Stimulated activated CD8-positive, alpha-beta memory T cell treated with anti-CD3 and anti-CD28 coated beads, Interleukin-12 subunit alpha, Interleukin-12 subunit beta, amount 100 ng/mL, for 4 hours (primary cell): Measurements from ENCODE around the gene KRT32.

Experiments used
- DNase-seq: peaks from one replicate; pipeline ENCODE4 v3.0.0-alpha.2; 2020; ENCODE audit warnings: low read depth

The KRT32 gene

DNA sequence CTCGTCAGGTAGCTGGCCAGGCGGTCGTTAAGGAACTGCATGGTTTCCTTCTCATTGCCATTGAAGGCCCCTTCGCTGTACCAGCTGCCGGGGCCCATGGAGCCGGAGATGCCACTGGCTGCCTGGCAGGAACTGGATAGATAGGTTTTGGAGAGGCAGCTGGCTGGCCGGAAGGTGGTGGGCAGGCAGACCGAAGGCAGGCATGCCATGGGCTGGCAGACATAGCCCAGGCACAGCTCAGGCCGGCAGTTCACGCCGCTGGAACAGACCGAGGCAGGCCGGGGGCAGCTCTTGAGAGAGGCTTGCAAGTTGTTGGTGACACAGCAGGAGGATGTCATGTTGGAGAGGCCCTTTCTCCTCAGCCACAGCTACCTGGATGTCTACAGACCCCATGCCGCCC, at the start of gene KRT32:
KRT32 (minus strand) TSS at position 399 of the 400 bp plus-strand sequence; CDS start at position 338, 61 bp downstream.
- DNase-seq: no peak

DNA sequence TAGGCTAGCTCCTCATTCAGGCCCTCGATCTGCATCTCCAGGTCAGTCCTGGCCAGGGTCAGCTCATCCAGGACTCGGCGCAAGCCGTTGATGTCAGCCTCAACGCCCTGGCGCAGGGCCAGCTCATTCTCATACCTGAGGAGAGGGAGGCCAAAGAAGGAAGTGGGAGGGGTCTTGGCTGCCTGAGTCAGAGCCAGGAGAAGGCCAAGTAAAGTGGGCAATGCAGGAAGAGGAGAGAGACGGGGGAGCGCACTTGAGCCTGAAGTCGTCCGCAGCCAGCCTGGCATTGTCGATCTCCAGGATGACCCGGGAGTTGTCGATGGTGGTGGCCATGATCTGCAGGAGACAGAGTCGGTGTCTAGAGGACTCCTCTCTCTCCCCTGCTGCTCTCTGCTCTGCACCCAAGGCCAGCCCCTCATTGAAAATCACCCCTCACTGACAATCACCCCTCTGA, 49.7 kb upstream of the KRT32 start:
- DNase-seq: no peak

DNA sequence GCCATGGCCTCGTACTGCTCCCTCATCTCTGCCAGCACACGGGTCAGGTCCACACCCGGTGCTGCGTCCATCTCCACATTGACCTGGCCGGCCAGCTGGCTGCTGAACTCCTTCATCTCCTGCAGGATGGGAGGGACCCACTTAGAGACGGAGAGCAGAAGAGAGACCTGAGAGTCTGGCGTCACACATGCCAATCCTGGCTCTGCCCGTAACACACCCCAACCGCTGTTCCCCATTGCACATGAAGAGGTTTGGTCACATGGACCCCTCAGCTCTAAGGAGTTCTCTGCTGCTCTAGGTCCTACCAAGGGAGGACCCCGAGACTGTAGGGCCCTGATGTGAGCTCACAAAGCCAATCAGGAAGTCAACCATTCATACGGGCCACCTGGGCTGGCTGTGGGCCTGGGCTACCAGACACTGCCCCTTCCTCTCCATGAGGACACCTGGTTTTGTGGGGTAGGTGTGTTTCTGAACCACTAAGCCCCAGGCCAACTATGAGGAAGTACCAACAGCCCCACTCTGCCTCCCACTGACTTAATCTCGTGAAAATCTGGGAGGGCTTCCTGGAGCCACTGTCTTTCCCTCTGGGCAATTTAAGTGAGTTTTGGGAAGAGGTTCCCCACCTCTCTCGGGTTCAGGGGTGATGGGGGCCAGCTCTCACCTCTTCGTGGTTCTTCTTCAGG, 49.1 kb upstream of the KRT32 start:
- DNase-seq: no peak

DNA sequence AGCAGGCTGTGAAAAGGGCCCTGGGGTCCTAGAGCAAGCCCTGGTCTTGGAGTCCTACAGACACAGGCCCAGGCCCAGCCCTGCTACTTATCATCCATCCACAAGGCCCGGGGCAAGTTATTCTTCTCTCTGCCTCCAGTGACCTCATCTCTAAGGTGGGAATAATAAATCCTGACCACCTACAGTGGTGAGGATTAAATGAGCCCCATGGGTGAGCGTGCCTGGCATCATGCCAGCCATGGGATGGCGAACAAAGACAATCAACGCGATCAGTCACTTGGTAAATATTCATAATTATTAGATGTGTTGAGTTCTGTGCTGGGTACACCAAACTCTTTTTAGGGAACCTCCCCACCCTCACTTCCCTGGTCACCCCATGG, 46.0 kb upstream of the KRT32 start:
- DNase-seq: no peak

DNA sequence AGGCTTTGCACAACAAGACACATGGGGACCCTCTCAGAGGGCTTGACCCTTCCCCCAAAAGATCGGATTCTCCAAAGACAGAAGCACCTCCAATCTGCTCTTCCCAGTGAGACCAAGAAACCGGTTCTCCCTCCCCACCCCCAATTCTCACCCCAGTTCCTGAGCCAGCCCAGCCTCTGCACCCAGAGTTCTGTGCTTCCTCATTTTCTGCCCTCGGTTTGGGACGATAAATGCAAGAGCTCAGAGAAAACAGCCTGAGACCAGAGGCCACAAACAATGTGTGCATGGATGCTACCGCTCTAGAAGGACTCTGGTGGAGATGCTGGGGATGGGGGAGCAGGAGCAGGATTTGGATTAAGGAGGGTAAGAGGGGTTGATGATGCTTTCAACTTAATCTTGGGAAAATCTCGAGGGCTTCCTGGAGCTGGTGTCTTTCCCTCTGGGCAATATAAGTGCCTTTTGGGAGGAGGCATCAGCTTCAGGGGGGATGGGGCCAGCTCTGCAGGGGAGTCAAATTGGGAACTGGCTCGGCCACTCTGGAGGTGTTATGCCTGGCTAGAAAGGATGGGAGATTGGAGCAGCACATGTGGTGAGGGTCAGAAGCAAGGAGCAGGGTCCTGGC, 45.5 kb upstream of the KRT32 start:
- no peak for DNase-seq

DNA sequence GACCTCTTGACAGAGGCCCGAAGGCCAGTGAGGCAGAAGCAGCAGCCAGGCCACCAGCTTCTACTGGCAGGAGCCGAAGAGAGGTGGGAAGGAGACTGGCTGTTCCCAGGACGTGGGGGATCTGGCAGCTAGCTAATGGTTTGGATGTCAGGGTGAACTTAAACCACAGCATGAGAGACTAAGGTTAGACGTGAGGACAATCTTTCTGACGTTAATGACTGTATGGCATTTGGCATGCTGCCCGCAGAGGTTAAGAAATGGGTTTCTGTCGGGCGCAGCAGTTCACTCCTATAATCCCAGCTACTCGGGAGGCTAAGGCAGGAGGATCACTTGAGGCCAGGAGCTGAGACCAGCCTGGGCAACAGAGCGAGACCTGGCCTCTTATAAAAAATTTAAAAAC, 44.5 kb upstream of the KRT32 start:
- DNase-seq: no peak

DNA sequence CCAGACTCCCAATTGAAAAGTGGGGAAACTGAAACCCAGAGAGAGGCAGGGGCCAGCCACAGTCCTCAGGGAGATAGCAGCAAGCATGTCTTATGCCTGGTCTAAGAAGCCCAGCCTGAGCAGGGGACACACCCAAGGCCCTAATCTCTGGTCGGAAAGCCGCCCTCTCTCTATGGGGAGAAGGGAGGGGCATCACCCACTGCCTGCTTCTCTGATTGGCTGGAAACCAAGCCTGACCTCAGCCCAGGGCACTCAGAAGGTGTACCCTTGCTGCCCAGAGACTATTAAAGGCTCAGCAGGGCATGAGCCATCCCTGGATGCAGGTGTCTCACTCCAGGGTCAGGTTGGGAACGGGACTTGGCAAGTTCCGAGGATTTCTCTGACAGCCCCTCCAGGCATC, 43.9 kb upstream of the KRT32 start:
- DNase-seq: no peak

DNA sequence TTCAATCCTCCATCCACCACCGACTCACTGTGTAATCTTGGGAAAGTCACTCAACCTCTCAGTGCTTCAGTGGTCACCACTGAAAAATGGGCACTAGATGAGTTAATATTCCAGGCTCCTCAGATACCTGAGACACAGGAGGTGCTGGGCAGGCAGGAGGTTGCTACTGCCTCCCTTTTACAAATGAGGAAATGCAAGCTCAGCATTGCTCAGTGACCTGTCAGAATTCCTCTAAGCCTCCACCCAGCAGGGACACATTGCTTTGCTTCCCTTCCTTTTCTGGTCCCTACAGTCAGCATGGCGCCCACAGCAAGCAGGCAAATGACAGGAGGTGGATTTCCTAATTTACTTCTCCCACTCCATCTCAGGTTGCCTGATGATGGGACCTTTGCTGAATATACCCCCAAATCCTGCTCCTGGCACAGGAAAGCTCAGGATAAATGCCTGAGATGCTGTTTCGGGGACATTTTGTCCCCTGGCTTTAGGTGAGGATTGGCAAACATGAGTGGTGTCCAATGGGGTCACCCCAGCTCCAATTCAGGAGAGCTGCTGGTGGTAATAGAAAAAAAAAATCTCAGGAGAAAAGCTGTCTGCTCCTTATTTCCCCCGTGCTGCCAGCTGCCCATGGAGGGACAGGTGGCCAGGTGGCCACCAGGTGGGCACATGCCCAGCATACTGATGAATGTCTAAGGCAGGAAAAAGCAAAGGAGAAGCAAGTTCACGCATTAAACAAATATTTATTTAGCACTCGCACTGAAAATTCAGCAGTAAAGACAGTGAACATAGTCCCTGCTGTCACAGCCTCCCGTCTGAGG, 43.3 kb upstream of the KRT32 start:
- no peak for DNase-seq

DNA sequence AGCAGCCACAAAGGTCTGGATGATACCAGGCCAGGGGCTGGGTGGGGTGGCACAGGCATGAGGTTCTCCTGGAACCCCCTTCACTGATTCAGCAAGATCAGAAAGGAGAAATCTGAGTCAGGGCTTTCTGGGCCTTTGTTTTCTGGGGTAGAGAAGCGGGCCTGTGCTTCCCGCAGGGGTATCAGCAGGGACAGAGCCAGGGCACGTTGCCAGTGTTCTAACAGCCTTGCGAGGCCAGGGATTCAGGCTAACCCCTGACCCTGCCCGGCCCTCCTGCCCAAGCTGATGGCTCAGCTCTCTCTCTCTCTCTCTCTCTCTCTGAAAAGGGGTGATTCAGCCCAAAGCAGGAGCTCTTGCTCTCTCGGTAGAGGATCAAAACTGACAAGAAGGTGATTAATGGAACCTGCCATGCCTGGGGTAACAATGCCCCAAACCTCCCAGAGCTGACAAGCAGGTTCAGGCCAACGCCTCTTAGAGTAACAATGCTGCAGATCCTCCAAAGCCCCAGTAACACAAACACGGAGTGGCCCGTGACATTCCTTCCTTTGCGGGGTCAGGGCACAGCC, 40.2 kb upstream of the KRT32 start:
- no peak for DNase-seq

DNA sequence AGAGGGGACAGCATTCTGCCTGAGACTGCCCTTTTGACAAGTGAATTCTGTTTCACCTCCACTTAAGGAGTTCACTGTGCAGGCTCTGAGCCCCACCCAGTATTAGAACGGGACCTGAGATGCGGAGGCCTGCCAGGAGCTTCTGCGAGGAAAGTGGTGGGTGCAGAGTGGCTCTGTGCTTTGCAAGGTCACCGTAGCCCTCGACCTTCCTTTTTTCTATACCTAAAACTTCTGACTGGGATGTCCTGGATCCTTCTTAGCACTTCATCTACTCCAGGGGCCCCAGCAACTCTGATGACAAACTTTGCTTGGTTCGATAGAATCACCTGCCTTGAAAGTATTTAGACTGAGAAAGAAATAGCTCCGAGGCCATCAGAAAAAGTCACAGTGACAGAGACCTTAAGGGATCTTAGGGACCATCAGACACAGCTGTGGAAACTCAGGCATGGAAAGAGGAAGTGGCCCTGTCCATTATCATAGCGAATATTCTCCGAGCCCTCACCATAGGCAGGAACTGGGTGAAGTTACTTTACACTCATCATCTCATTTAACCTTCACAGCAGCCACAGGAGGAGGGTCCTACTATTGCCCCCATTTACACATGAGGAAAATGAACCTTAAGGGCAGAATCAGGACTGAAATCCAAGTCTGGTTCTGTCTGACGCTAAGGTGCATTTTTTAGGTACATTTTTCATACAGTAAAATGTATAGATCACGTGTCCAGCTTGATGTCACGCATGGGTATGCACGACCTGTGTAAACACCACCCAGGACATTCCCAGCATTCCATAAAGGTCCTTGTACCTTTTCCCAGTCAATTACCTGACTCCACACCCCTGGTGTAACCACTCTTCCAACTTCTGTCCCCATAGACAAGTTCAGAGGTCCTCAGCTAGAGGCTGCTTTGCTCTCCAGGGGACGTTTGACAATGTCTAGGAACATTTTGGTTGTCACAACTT, 38.9 kb upstream of the KRT32 start:
- DNase-seq: no peak

DNA sequence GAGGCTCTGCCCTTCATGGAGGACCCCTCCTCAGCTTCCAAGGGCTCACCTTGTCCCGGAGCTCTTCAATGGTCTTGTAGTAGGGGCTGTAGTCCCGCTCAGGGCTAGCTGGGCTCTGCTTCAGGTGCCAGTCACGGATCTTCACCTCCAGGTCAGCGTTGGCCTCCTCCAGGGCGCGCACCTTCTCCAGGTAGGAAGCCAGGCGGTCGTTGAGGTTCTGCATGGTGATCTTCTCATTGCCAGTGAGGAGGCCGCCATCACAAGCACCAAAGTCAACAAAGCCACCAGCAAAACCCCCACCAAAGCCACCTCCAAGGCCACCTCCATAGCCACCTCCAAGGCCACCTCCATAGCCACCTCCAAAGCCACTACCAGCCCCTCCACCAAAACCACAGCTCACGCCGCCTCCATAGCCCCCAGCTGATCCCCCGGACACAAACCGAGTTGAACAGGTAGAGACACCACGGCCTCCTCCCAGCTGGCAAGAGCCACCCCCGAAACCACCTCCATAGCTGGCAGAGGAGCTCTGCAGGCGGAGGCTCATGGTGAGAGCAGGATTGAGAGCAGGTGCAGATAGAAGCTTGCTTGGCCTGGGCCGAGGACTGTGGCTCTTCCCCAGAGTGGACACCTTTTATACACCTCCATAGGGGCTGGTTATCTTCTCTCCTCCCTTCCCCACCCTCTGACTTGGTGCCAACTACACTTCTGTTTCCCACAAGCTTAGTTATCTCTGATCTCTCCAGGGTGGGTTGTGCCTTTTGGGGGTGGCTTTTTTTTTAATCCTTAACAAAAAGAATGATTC, 38.0 kb upstream of the KRT32 start, which contains the start of gene KRT13:
KRT13 (minus strand) TSS at position 606 of the 802 bp plus-strand sequence; CDS start at position 544, 62 bp downstream.
- no peak for DNase-seq

DNA sequence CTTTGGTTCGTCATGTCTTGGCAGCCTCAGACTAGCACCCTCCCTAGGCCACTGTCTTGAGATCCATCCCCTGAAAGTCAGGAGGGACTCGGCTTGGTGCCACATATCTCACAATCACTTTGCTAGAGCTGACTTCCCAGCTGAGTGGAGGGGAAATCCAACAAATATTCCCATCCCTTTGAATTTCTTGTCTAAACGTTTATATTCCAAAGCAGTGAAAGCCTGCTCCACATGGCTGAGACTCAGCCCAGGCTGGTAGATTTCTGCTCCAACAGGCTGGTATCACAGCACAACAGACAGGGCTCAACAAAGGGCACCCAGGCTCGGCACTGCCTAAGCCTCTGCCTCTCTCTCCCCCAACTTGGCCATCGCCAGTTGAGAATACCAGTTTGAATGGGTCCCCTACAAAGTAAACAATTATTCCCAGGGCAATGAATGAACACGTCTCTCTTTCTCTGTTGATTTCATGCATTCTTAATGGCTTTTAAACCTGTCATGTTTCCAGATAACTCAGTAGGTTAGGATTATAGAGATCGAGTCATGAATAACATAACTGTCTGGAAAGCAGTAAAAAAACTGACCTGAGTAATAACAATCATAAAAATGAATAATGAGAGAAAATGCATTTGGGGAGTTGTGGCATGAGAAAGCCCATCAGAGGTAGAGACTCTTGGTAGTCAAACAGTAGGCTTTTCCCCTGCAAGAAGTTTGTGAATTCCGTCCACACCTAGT, 37.2 kb upstream of the KRT32 start:
- DNase-seq: no peak

DNA sequence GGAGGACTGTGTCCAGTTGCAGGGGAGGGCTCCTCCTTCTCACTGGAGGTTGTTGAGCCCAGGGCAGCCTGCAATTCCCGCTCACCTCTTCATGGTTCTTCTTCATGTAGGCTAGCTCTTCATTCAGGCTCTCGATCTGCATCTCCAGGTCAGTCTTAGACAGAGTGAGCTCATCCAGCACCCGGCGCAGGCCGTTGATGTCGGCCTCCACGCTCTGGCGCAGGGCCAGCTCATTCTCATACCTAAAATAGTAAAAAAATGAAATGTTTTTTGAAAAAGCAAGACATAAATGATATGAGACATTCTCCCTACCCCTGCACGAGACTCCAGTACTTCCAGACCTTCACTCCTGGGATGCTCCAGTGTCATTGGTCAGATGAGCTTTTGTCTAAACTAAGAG, 36.0 kb upstream of the KRT32 start:
- no peak for DNase-seq

DNA sequence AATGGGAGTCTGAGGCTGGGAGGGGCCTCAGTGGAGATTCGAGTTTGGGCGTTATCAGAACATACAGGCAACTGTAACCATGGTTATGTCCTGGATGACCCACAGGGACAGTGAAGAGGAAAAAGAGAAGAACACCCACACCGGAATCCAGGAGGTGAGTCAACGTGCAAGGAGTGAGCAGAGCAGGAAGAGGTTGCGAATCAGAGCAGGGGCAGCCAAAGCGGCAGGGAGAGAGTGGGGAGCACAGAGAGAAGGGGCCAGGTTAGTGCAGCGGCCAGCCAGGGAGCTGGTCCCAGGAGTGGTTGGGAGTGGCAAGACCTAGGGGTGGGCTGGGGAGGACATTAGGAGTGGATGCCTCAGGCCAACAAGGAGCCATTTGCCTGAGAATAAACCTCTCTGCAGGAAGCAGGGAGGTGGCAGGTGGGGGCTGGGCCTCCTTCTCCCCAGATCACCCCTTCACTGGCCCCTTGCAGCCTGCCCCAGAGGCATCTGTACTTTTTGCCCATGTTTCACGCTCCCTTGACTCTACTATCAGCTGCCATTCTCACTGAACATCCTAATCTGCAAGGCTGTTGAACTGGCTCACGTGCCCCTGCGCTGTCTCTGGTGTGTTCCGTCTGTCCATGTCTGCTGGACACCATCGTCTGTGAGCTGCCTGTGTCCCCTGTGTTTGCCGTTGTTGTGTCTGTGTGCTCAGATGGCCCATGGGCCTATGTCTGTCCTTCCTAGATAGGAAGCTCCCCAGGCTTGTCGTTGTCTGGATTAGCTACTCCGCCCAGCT, 33.1 kb upstream of the KRT32 start:
- no peak for DNase-seq

DNA sequence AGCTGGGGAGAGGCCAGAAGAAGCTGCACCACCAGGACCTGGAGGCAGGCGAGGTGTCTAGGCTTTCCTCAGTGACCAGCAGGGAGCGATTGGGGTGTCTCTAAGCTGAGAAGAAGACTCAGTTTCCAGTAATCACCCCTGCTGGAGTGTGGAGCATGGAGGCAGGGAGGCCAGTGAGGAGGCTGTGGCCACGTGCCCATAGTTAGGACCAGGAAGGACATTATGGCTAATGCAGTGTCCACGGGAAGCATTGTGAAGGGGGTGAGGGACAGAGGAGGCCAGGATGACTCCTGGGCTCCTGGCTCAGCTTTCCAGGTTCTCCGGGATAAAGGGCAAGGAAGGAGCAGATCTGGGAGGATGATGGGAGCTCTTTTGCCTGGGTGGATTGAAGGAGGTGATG, 32.5 kb upstream of the KRT32 start:
- no peak for DNase-seq

DNA sequence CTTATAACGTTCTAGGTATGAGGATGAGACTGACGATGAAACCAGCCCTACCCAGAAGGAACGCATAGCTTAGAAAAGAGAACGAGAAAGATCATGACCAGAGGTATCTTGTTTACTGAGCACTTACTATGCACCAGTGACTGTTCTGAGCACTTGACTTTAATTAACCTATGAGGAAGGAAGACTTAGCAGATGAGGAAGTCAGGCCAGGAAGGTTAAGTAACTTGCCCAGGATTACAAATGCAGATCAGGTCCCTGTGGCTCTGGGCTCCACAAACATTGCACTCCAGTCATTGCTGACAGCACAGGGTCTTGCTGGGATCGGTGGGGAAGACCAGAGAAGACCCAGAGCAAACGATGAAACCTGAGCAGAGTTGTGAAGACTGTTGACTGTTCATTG, 31.1 kb upstream of the KRT32 start:
- DNase-seq: no peak

DNA sequence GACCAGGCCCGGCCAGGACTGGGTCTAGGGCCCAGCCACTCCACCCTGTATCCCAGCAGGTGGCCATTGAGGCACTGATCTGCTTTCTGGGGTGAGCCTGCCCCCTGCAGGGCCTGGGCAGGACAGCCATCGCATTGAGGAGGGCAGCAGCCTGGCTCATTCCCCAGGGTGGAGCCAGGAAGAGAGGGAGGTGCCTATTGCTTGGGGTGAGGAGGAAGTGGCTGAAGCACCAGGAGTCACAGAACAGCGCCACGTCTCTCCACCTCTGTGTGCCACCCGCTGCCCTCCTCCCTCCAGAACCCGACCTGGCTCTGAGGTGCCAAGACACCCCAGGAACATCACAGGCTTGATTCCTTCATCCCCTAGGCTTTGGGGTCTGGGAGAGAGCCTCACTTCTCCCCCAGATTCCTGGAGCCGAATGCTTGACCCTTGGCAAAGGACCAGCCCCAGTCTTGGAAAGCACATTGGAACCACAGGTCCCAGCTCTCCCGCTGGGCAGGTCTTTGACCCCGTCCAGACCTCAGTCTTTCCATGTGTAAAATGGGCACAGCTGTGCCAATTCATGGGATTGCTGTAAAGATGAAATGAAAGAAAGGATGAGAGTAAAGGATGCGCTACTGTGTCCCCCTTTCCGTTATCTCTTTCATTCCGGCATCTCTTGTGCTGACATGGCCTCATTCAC, 29.8 kb upstream of the KRT32 start:
- no peak for DNase-seq

DNA sequence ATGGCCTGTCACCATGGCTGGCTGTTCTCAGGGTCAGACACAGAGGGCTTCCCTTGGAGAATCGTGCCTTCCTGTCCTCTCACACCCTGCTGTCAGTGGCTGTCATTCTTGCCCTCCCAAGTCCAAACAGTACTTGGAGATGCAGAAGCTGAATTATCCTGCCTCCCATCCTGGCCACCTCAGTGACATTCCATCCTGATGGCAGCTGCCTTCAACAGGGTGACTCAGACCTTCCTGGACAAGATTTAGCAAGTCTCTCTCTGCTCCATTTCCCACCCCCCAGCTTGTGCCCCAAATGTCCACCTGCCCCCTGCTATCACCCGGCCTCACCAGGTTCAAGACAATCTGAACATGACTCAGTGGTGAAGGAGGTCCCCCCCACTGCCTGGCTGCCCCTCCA, 27.3 kb upstream of the KRT32 start:
- DNase-seq: no peak

DNA sequence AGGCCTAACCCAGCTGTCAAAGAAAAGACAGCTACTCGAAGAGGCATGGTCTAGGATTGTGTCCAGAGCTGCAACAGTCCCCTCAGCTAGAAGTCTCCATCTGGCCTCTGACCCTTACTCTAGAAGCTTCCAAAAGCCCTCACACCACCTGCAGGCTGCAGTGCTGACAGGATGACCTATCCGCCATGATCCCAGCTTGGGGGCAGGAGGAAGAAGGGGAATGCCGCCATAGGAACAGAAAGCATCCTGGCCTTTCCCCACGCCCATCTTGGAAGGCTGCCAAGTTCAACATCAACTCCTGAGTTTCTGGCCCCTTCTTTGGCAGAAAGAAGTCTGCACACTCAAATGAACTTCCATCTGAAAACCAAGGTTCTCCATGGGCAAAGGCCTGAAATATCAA, 25.6 kb upstream of the KRT32 start:
- no peak for DNase-seq
